ENCODE results near the gene CARD11. TPM values are rescaled to one million over a fixed set of nuclear protein-coding genes. Genes with fewer than 3 reads are reported as not detected.

Gene CARD11
- total RNA-seq, 2 experiments from 2014 or later: 98.3 to 103 TPM

- ATAC-seq (no peak), DNase-seq (no peak)
- Mint-ChIP-seq H3K4me1 (ENCODE audit: low read depth) (peaks cover 20% of the 10 kb centered on the region), H3K9me3 (peaks cover 1% of the 10 kb centered on the region), H3K36me3 (ENCODE audit: low read depth) (no peaks in the 10 kb centered on the region), H3K4me3 (no peak overlapping the region), H3K27ac (peak overlapping the region; percentile 72), H3K27me3 (no peaks in the 10 kb centered on the region)
- CTCF ChIA-PET: interaction anchor here (1.0 to 1.1 kb wide), 2 partner anchors 9 to 31 kb away, joined by 3 to 4 read pairs; no protein-coding TSS in a partner anchor
- TF ChIP-seq CTCF (IDR thresholded peaks at IDR 0.05): no peak
- intact Hi-C loops (cut with micrococcal nuclease): loop anchor here (10.0 kb wide), 1 partner anchor 169 kb away; no protein-coding TSS in a partner anchor
- POLR2A ChIA-PET: no interaction called here
Observed at GRCh38 chr7:2896131-2896530, 147.5 kb downstream of the CARD11 start.

- TF ChIP-seq CTCF (IDR thresholded peaks at IDR 0.05): no peak
- H3K27me3 Mint-ChIP-seq: no peaks in the 10 kb centered on the region
- peak overlapping the region; percentile 95 for H3K27ac Mint-ChIP-seq
- intact Hi-C loops (cut with micrococcal nuclease): loop anchor here (5.0 to 10.0 kb wide), 2 partner anchors 170 to 263 kb away; no protein-coding TSS in a partner anchor
- H3K4me1 Mint-ChIP-seq (ENCODE audit: low read depth): peaks cover 20% of the 10 kb centered on the region
- ATAC-seq (peak; percentile 71), DNase-seq (peak; percentile 83)
- no peaks in the 10 kb centered on the region for H3K36me3 Mint-ChIP-seq (ENCODE audit: low read depth)
- ChIA-PET CTCF (interaction anchor here (0.6 to 2.7 kb wide), 13 partner anchors 17 to 307 kb away, joined by 3 to 24 read pairs (median 3); no protein-coding TSS in a partner anchor), POLR2A (interaction anchor here (0.6 to 1.6 kb wide), 9 partner anchors 10 to 669 kb away, joined by 3 to 5 read pairs (median 3); no protein-coding TSS in a partner anchor)
- peak overlapping the region; percentile 73 for H3K4me3 Mint-ChIP-seq
- H3K9me3 Mint-ChIP-seq: peaks cover 1% of the 10 kb centered on the region
Observed at GRCh38 chr7:2894118-2894940, 149.3 kb downstream of the CARD11 start.

GRCh38 chr7:2893411-2893861 lies 150.2 kb downstream of the CARD11 start:
- ChIA-PET POLR2A (interaction anchor here (1.2 to 1.5 kb wide), 2 partner anchors 60 to 269 kb away, joined by 4 read pairs; no protein-coding TSS in a partner anchor), CTCF (interaction anchor here (0.6 to 2.7 kb wide), 9 partner anchors 26 to 308 kb away, joined by 3 to 24 read pairs (median 3); no protein-coding TSS in a partner anchor)
- intact Hi-C loops (cut with micrococcal nuclease): loop anchor here (5.0 to 10.0 kb wide), 2 partner anchors 171 to 264 kb away; no protein-coding TSS in a partner anchor
- TF ChIP-seq CTCF (IDR thresholded peaks at IDR 0.05): no peak
- Mint-ChIP-seq H3K9me3 (peaks cover 1% of the 10 kb centered on the region), H3K27me3 (no peaks in the 10 kb centered on the region), H3K4me3 (peak overlapping the region; percentile 73), H3K27ac (peak overlapping the region; percentile 95), H3K36me3 (ENCODE audit: low read depth) (no peaks in the 10 kb centered on the region), H3K4me1 (ENCODE audit: low read depth) (peaks cover 20% of the 10 kb centered on the region)
- DNase-seq (peak; percentile 69), ATAC-seq (peak; percentile 54)

GRCh38 chr7:2892549-2892948 lies 151.1 kb downstream of the CARD11 start:
- POLR2A ChIA-PET: interaction anchor here (0.5 kb wide), 2 partner anchors 19 to 627 kb away, joined by 3 read pairs; no protein-coding TSS in a partner anchor
- no peak for TF ChIP-seq CTCF (IDR thresholded peaks at IDR 0.05)
- no peaks in the 10 kb centered on the region for H3K36me3 Mint-ChIP-seq (ENCODE audit: low read depth)
- CTCF ChIA-PET: interaction anchor here (0.6 to 2.7 kb wide), 2 partner anchors 27 to 226 kb away, joined by 3 to 24 read pairs; no protein-coding TSS in a partner anchor
- H3K4me3 Mint-ChIP-seq: peak overlapping the region; percentile 22
- ATAC-seq: no peak
- intact Hi-C loops (cut with micrococcal nuclease): loop anchor here (5.0 to 10.0 kb wide), 2 partner anchors 172 to 265 kb away; no protein-coding TSS in a partner anchor
- no peak for DNase-seq
- H3K4me1 Mint-ChIP-seq (ENCODE audit: low read depth): peaks cover 20% of the 10 kb centered on the region
- no peaks in the 10 kb centered on the region for H3K27me3 Mint-ChIP-seq
- no peaks in the 10 kb centered on the region for H3K9me3 Mint-ChIP-seq
- peak overlapping the region; percentile 83 for H3K27ac Mint-ChIP-seq
